Breast epithelium (tissue), 4 donors: ENCODE data around the gene CCL18. TPM values are rescaled to one million over a fixed set of nuclear protein-coding genes. Genes with fewer than 3 reads are reported as not detected.

Experiments
- DNase-seq, 2 donors: peaks; one replicate each; pipeline ENCODE4 v3.0.0-alpha.2; 2019; ENCODE audit warnings: low spot score in 2 of 2
- H3K27ac ChIP-seq, 2 donors: fragments of 200-600 bp; sonication (generic) in 1 of 2; one replicate each; pipeline ENCODE4 v1.5.1; 2016 to 2019; ENCODE audit warnings: mild to moderate bottlenecking in 1 of 2
- H3K27me3 ChIP-seq, 2 donors: fragments of 200-600 bp; sonication (generic) in 1 of 2; one replicate each; pipeline versions ENCODE4 v1.5.1 to v1.6.0; 2017 to 2019; ENCODE audit warnings: control low read depth in 1 of 2, mild to moderate bottlenecking in 1 of 2
- H3K36me3 ChIP-seq: fragments of 200-600 bp; one replicate; pipeline ENCODE4 v1.5.1; 2019
- H3K4me1 ChIP-seq, 2 donors: fragments of 200-600 bp; sonication (generic); one replicate each; pipeline ENCODE4 v1.5.1; 2016 to 2019; ENCODE audit warnings: control low read depth in 1 of 2
- H3K4me3 ChIP-seq, 3 donors: fragments of 200-600 bp; sonication (generic); 1 replicate in 2 of 3; 2 replicates in 1 of 3; pipeline ENCODE4 v1.5.1; 2016 to 2019; ENCODE audit warnings: mild to moderate bottlenecking in 3 of 3, moderate library complexity in 2 of 3
- H3K9me3 ChIP-seq, 2 donors: fragments of 200-600 bp; sonication (generic) in 1 of 2; one replicate each; pipeline ENCODE4 v1.5.1; 2016 to 2019; ENCODE audit warnings: control low read depth in 1 of 2
- CTCF ChIP-seq, 3 donors: fragments of 450-650 bp; IDR thresholded peaks; one replicate each; pipeline ENCODE4 v1.5.1; 2016 to 2017; ENCODE audit warnings: antibody characterized with exemption in 3 of 3, mild to moderate bottlenecking in 3 of 3, moderate library complexity in 3 of 3
- POLR2A ChIP-seq: fragments of 450-650 bp; IDR thresholded peaks from one replicate; pipeline ENCODE4 v1.6.1; 2016; ENCODE audit warnings: antibody characterized with exemption, mild to moderate bottlenecking, moderate library complexity
- POLR2AphosphoS5 ChIP-seq, 3 donors: sonication (generic); formaldehyde crosslinking; IDR thresholded peaks; one replicate each; pipeline ENCODE4 v1.6.1; 2017; ENCODE audit warnings: antibody characterized with exemption in 3 of 3
- intact Hi-C: fragments of 100-400 bp; cut with DNase I; formaldehyde crosslinking; loops from one replicate; pipeline ENCODE4 v1.15.1; 2023; ENCODE audit warnings: low total_unique reads
- total RNA-seq, 3 donors: library from RNA; depleted of rRNA; stranded (reverse); fragments of >200 nt; gene quantifications; one replicate each; pipeline ENCODE4 v1.1.0, GENCODE V29; 2016

Gene CCL18
- total RNA-seq, 3 donors from 2014 or later = 1.3 to 116 TPM; not detected in 1

GRCh38 chr17:36036235-36036634 lies 27.8 kb upstream of the CCL18 start:
- Histone ChIP-seq H3K27ac (no peak overlapping the region), H3K4me1 (no peaks in the 10 kb centered on the region), H3K9me3 (no peaks in the 10 kb centered on the region), H3K27me3 (no peaks in the 10 kb centered on the region), H3K4me3 (no peak overlapping the region), H3K36me3 (no peaks in the 10 kb centered on the region)
- DNase-seq = no peak
- TF ChIP-seq CTCF (IDR thresholded peaks at IDR 0.05) (no peak), POLR2AphosphoS5 (IDR thresholded peaks at IDR 0.05) (no peak)
- intact Hi-C loops = no loop called here

DNA sequence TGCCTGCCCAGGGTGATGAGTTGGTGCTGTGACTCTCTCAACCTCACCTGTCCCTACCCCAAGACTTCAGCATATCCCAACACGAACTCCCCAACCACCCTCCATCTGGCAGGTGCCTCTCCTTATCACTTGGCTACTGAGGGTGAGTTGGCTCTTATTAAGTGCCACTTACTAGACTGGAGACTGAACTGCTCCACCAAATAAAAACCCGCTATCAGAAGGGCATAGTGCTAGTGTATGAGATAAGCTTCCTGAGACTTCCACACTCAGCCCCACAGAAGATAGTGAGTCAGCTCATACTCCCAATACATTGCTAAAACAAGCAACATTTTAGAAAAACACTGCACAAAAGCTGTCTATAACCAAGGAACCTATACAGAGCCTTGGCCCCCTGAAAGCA lies 16.0 kb upstream of the CCL18 start:
- no peaks in the 10 kb centered on the region for H3K4me1 ChIP-seq
- H3K9me3 ChIP-seq = peaks cover 9 to 26% of the 10 kb centered on the region in 2 donors
- intact Hi-C loops = no loop called here

GRCh38 chr17:36049643-36050042 lies 14.4 kb upstream of the CCL18 start:
- no peak for DNase-seq
- no peak overlapping the region for H3K4me3 ChIP-seq
- peaks cover 9 to 26% of the 10 kb centered on the region in 2 donors for H3K9me3 ChIP-seq
- H3K27ac ChIP-seq = no peak overlapping the region
- no peaks in the 10 kb centered on the region for H3K36me3 ChIP-seq
- peaks cover 0 to 3% of the 10 kb centered on the region in 2 donors for H3K27me3 ChIP-seq
- TF ChIP-seq CTCF (IDR thresholded peaks at IDR 0.05) (no peak), POLR2A (no peak), POLR2AphosphoS5 (IDR thresholded peaks at IDR 0.05) (no peak)
- intact Hi-C loops = no loop called here
- H3K4me1 ChIP-seq = no peaks in the 10 kb centered on the region

More for the DNA sequence above, 16.0 kb upstream of the CCL18 start:
- H3K27me3 ChIP-seq = peaks cover 0 to 3% of the 10 kb centered on the region in 2 donors
- no peaks in the 10 kb centered on the region for H3K36me3 ChIP-seq
- TF ChIP-seq CTCF (IDR thresholded peaks at IDR 0.05) = no peak
- no peak for TF ChIP-seq POLR2A
- no peak for TF ChIP-seq POLR2AphosphoS5 (IDR thresholded peaks at IDR 0.05)
- H3K27ac ChIP-seq = no peak overlapping the region
- DNase-seq = no peak
- no peak overlapping the region for H3K4me3 ChIP-seq

- Histone ChIP-seq H3K4me1 (no peaks in the 10 kb centered on the region), H3K36me3 (no peaks in the 10 kb centered on the region), H3K9me3 (peaks cover 0 to 2% of the 10 kb centered on the region in 2 donors), H3K27me3 (no peaks in the 10 kb centered on the region), H3K4me3 (no peak overlapping the region), H3K27ac (no peak overlapping the region)
- no peak for DNase-seq
- TF ChIP-seq POLR2AphosphoS5 (IDR thresholded peaks at IDR 0.05) = no peak
- no peak for TF ChIP-seq POLR2A
- no peak for TF ChIP-seq CTCF (IDR thresholded peaks at IDR 0.05)
- intact Hi-C loops = no loop called here
These were observed 8.9 kb upstream of the CCL18 start for GRCh38 chr17:36055171-36055570.

DNA sequence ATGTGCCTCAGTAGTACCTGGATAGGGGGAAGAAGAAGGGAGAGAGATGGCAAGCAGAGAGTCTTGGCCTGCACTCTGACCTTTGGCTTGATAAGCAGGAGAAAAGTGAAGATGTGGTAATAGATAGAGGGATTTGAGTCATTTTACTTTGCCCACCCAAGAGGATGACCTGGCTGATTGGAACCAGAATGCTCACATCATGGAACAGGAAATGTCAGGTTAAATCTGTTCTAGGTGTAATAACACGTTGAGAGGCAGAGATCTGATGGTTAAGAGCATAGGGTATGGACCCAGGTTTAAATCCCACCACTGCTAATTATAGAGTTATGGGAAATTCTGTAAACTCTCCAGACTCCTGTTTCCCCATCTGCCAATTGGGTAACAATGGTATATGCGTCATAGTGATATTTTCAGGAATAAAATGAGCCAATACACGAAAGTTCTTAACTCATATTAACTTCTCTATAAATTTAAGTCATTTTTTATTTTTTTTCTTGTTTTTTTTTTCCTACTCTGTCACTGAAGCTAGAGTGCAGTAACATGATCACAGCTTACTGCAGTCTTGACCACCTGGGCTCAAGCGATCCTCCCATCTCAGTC lies 8.1 kb upstream of the CCL18 start:
- Histone ChIP-seq H3K9me3 (no peaks in the 10 kb centered on the region), H3K4me1 (no peaks in the 10 kb centered on the region), H3K27me3 (no peaks in the 10 kb centered on the region), H3K36me3 (no peaks in the 10 kb centered on the region), H3K27ac (no peak overlapping the region), H3K4me3 (no peak overlapping the region)
- intact Hi-C loops = no loop called here
- TF ChIP-seq POLR2AphosphoS5 (IDR thresholded peaks at IDR 0.05) (no peak), POLR2A (no peak), CTCF (IDR thresholded peaks at IDR 0.05) (no peak)
- DNase-seq = no peak
